ENCODE results near the gene PGC. TPM values are rescaled to one million over a fixed set of nuclear protein-coding genes. Genes with fewer than 3 reads are reported as not detected.

PGC gene
- total and polyA plus RNA-seq, 9 of the 15 experiments (the other 6 are each of a cell fraction or from before 2014, with no cell fraction given), result 0.17 to 0.40 TPM; not detected in 7

GRCh38 chr6:41747256-41748101 is at the start of gene PGC (continued):
- no peak for TF ChIP-seq ZFP91 (CRISPR knock-in tag; IDR thresholded peaks at IDR 0.05)
- no peak for TF ChIP-seq FOXK2 (conservative IDR thresholded peaks at IDR 0.05 in 1 of 2, IDR thresholded peaks at IDR 0.05 in 1 of 2; ENCODE audit: low read depth in 2 of 2)
- no peak for TF ChIP-seq MEF2A (IDR thresholded peaks at IDR 0.05; ENCODE audit: control insufficient read depth, low read depth, low read length)
- no peak for TF ChIP-seq HDAC3 (IDR thresholded peaks at IDR 0.05; ENCODE audit: borderline replicate concordance, partially characterized antibody)
- TF ChIP-seq ELF4 (CRISPR knock-in tag; IDR thresholded peaks at IDR 0.05), result no peak
- TF ChIP-seq KAT8 (IDR thresholded peaks at IDR 0.05; ENCODE audit: low read depth), result no peak
- TF ChIP-seq ZNF785 (CRISPR knock-in tag; IDR thresholded peaks at IDR 0.05), result no peak
- peak; percentile 83 for TF ChIP-seq ATF7 (IDR thresholded peaks at IDR 0.05)
- TF ChIP-seq MTA3 (IDR thresholded peaks at IDR 0.05; ENCODE audit: borderline replicate concordance), result no peak; the same call in 1 of the 2 replicates
- TF ChIP-seq ZNF436 (CRISPR knock-in tag; IDR thresholded peaks at IDR 0.05), result no peak
- TF ChIP-seq ZNF354B (CRISPR knock-in tag; IDR thresholded peaks at IDR 0.05), result no peak
- no peak for TF ChIP-seq NR2C2 (CRISPR knock-in tag; IDR thresholded peaks at IDR 0.05)
- TF ChIP-seq NR2C2 (tag; IDR thresholded peaks at IDR 0.05), result 0 out of 2 replicates have a peak, but pooled peaks have one; percentile 37
- TF ChIP-seq MAFK (IDR thresholded peaks at IDR 0.05; ENCODE audit: low read length), result no peak
- no peak for TF ChIP-seq RAD21 (CRISPR knock-in tag; conservative IDR thresholded peaks at IDR 0.05 in 1 of 2, IDR thresholded peaks at IDR 0.05 in 1 of 2)
- TF ChIP-seq POLR2AphosphoS2 (IDR thresholded peaks at IDR 0.05; ENCODE audit: low read length), result no peak
- TF ChIP-seq CBFA2T3 (IDR thresholded peaks at IDR 0.05), result peak; percentile 78
- TF ChIP-seq KLF1 (tag; IDR thresholded peaks at IDR 0.05), result no peak
- TF ChIP-seq, protein P1, sequence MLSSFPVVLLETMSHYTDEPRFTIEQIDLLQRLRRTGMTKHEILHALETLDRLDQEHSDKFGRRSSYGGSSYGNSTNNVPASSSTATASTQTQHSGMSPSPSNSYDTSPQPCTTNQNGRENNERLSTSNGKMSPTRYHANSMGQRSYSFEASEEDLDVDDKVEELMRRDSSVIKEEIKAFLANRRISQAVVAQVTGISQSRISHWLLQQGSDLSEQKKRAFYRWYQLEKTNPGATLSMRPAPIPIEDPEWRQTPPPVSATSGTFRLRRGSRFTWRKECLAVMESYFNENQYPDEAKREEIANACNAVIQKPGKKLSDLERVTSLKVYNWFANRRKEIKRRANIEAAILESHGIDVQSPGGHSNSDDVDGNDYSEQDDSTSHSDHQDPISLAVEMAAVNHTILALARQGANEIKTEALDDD (IDR thresholded peaks at IDR 0.05), result no peak
- TF ChIP-seq ESRRB (CRISPR knock-in tag; IDR thresholded peaks at IDR 0.05; ENCODE audit: borderline replicate concordance), result no peak
- TF ChIP-seq DPF2 (IDR thresholded peaks at IDR 0.05), result peak; percentile 84
- TF ChIP-seq ILK (tag; IDR thresholded peaks at IDR 0.05; ENCODE audit: borderline replicate concordance, low read depth), result no peak
- TF ChIP-seq SRSF1 (IDR thresholded peaks at IDR 0.05; ENCODE audit: low read depth, low read length), result no peak
- no peak for TF ChIP-seq HCFC1 (IDR thresholded peaks at IDR 0.05; ENCODE audit: low read depth, low read length)
- no peak for TF ChIP-seq FOXP4 (CRISPR knock-in tag; IDR thresholded peaks at IDR 0.05; ENCODE audit: borderline replicate concordance)
- peak; percentile 90 for TF ChIP-seq SOX6 (IDR thresholded peaks at IDR 0.05)
